Skin of body (tissue), 2 donors: Measurements from ENCODE around the gene EIF4G3. TPM values are rescaled to one million over a fixed set of nuclear protein-coding genes. Genes with fewer than 3 reads are reported as not detected.
"Not testable (repeated sequence)": the region's sequence is repeated elsewhere in the genome, so short reads cannot be mapped to it uniquely, and the experiment has no call there.

ENCODE experiments used
- DNase-seq: peaks from one replicate; lab custom pipeline; 2025; lab: John Stamatoyannopoulos, UW
- total RNA-seq: library from RNA; depleted of rRNA; stranded (reverse); fragments of >200 nt; gene quantifications from one replicate; pipeline ENCODE4 v1.2.3, GENCODE V29; 2014

The EIF4G3 gene
- total RNA-seq, 1 donor from 2014 or later, result 39.0 TPM

- no peak for DNase-seq
Observed at GRCh38 chr1:21156019-21156418, 20.7 kb downstream of the EIF4G3 start.

GRCh38 chr1:21154717-21155116 lies 22.0 kb downstream of the EIF4G3 start:
- DNase-seq, result no peak

GRCh38 chr1:21153388-21153787 lies 23.3 kb downstream of the EIF4G3 start:
- no peak for DNase-seq

GRCh38 chr1:21152423-21153100 lies 24.1 kb downstream of the EIF4G3 start:
- DNase-seq, result no peak

- DNase-seq, result peak; percentile 85
Observed at GRCh38 chr1:21149855-21150432, 26.8 kb downstream of the EIF4G3 start.

GRCh38 chr1:21149430-21149854 lies 27.3 kb downstream of the EIF4G3 start:
- peak; percentile 50 for DNase-seq

- DNase-seq, result no peak
Observed at GRCh38 chr1:21143752-21144151, 32.9 kb downstream of the EIF4G3 start.

GRCh38 chr1:21143138-21143537 lies 33.6 kb downstream of the EIF4G3 start:
- DNase-seq, result no peak

GRCh38 chr1:21141030-21141429 lies 35.7 kb downstream of the EIF4G3 start:
- DNase-seq, result no peak

- no peak for DNase-seq
Observed at GRCh38 chr1:21139601-21140000, 37.1 kb downstream of the EIF4G3 start.

GRCh38 chr1:21136344-21136743 lies 40.4 kb downstream of the EIF4G3 start:
- DNase-seq, result not testable (repeated sequence)

GRCh38 chr1:21131200-21131599 lies 45.5 kb downstream of the EIF4G3 start:
- DNase-seq, result no peak

- DNase-seq, result no peak
Observed at GRCh38 chr1:21129407-21129806, 47.3 kb downstream of the EIF4G3 start.

- DNase-seq, result no peak
Observed at GRCh38 chr1:21126324-21126723, 50.4 kb downstream of the EIF4G3 start.

GRCh38 chr1:21124846-21125245 lies 51.9 kb downstream of the EIF4G3 start:
- no peak for DNase-seq

GRCh38 chr1:21123287-21123948 lies 53.3 kb downstream of the EIF4G3 start:
- DNase-seq, result no peak

GRCh38 chr1:21121764-21122471 lies 54.8 kb downstream of the EIF4G3 start:
- no peak for DNase-seq

GRCh38 chr1:21118167-21118566 lies 58.5 kb downstream of the EIF4G3 start:
- DNase-seq, result no peak

- DNase-seq, result peak; percentile 36
Observed at GRCh38 chr1:21117597-21118001, 59.1 kb downstream of the EIF4G3 start.

- no peak for DNase-seq
Observed at GRCh38 chr1:21117159-21117558, 59.5 kb downstream of the EIF4G3 start.

GRCh38 chr1:21115098-21115760 lies 61.5 kb downstream of the EIF4G3 start:
- no peak for DNase-seq

GRCh38 chr1:21114431-21114830 lies 62.3 kb downstream of the EIF4G3 start:
- DNase-seq, result no peak
